Esophagus muscularis mucosa (tissue), 4 donors: ENCODE measurements around the gene GPX7. TPM values are rescaled to one million over a fixed set of nuclear protein-coding genes. Genes with fewer than 3 reads are reported as not detected.

ENCODE experiments used
- DNase-seq: peaks from one replicate; pipeline ENCODE4 v3.0.0-alpha.2; 2017; ENCODE audit errors: extremely low spot score
- H3K27ac ChIP-seq, 4 donors: fragments of 200-600 bp; sonication (generic); replicated peaks in 1 of 4; 1 replicate in 3 of 4; 2 replicates in 1 of 4; pipeline ENCODE4 v1.5.1; 2016 to 2019; ENCODE audit warnings: mild to moderate bottlenecking in 1 of 4
- H3K27me3 ChIP-seq, 4 donors: fragments of 200-600 bp; sonication (generic); one replicate each; pipeline versions ENCODE4 v1.5.1 to v1.6.0; 2016 to 2019
- H3K36me3 ChIP-seq, 4 donors: fragments of 200-600 bp; sonication (generic); one replicate each; pipeline ENCODE4 v1.5.1; 2016 to 2019
- H3K4me1 ChIP-seq, 4 donors: fragments of 200-600 bp; sonication (generic); one replicate each; pipeline ENCODE4 v1.5.1; 2016 to 2019
- H3K4me3 ChIP-seq, 4 donors: fragments of 200-600 bp; sonication (generic); 1 replicate in 2 of 4; 2 replicates in 2 of 4; pipeline ENCODE4 v1.5.1; 2016 to 2019; ENCODE audit warnings: mild to moderate bottlenecking in 4 of 4, moderate library complexity in 1 of 4
- H3K9me3 ChIP-seq, 4 donors: fragments of 200-600 bp; sonication (generic); 1 replicate in 3 of 4; 2 replicates in 1 of 4; pipeline ENCODE4 v1.5.1; 2016 to 2019
- EP300 ChIP-seq: sonication (generic); formaldehyde crosslinking; IDR thresholded peaks from one replicate; pipeline ENCODE4 v1.6.1; 2017; ENCODE audit warnings: antibody characterized with exemption
- POLR2A ChIP-seq: fragments of 450-650 bp; IDR thresholded peaks from one replicate; pipeline ENCODE4 v1.6.1; 2017; ENCODE audit warnings: antibody characterized with exemption, moderate library complexity, mild to moderate bottlenecking, low read depth
- POLR2AphosphoS5 ChIP-seq, 2 donors: sonication (generic); formaldehyde crosslinking; IDR thresholded peaks; one replicate each; pipeline ENCODE4 v1.6.1; 2017; ENCODE audit warnings: antibody characterized with exemption in 2 of 2
- WGBS: methylation state at CpG from one replicate; pipeline ENCODE4 v1.1.5; 2018; 5-methylcytosine and 5-hydroxymethylcytosine counted together
- intact Hi-C: fragments of 100-400 bp; cut with DNase I; formaldehyde crosslinking; loops from one replicate; pipeline ENCODE4 v1.15.1; 2023
- total RNA-seq, 4 donors: library from RNA; depleted of rRNA; stranded (reverse); fragments of >200 nt; gene quantifications; one replicate each; pipeline versions ENCODE4 v1.1.0 to v1.2.1, GENCODE V29; 2016
- TF ChIP-seq, protein P1 (sequence below), 3 experiments: fragments of 200-600 bp in 2 of 3; fragments of 450-650 bp in 1 of 3; sonication (generic) in 2 of 3; IDR thresholded peaks; one replicate each; pipeline ENCODE4 v1.5.1; 2017 to 2019; ENCODE audit warnings: antibody characterized with exemption in 3 of 3, mild to moderate bottlenecking in 2 of 3, moderate library complexity in 1 of 3

Gene GPX7
- total RNA-seq, 4 donors from 2014 or later: 9.3 to 17.3 (median 16.4) TPM

DNA sequence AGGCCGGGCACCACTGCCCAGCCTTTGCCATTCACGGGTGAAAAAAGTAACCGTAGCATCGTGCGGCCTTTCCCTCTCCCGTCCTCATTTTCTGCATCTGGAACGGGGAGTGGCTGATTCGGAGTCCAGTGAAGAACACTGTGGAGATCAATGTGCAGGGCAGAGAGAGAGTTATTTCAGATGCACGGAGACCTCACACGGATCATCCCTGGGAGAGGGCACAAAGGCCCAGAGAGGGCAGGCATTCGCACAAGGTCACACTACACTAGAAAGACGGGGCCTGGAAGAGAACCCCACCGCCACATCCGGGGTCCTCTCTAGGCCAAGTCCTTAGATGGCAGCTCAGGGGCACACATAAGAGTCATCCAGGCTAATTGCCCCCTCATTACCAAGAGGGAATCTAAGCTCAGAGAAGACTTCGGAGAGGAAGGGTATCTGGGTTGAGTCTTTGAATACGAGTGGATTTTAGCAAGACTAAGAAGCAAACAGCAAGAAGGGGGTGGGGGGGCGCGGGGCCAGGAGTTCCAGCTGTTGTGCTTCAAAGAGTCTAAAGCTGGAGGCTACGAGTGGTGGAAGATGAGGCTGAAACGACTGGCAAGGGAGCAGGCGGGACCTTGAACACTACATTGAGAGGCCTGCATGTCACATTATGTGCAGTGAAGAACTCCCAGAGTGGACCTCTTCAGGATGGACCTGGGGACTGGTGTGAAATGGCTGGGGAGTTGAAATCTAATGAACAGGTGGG, 857 bp downstream of the GPX7 start:
- Histone ChIP-seq H3K27ac (peak overlapping the region; percentile 81 to 87 (median 85)), H3K27me3 (no peaks in the 10 kb centered on the region), H3K36me3 (peaks cover 11 to 19% (median 16%) of the 10 kb centered on the region in 4 donors), H3K4me1 (peaks cover 21 to 37% (median 33%) of the 10 kb centered on the region in 4 donors), H3K4me3 (peak overlapping the region; percentile 66 to 74 (median 69)), H3K9me3 (no peaks in the 10 kb centered on the region)
- no peak for TF ChIP-seq EP300
- TF ChIP-seq POLR2AphosphoS5 (IDR thresholded peaks at IDR 0.05): no peak
- TF ChIP-seq POLR2A: no peak
- TF ChIP-seq, protein P1, sequence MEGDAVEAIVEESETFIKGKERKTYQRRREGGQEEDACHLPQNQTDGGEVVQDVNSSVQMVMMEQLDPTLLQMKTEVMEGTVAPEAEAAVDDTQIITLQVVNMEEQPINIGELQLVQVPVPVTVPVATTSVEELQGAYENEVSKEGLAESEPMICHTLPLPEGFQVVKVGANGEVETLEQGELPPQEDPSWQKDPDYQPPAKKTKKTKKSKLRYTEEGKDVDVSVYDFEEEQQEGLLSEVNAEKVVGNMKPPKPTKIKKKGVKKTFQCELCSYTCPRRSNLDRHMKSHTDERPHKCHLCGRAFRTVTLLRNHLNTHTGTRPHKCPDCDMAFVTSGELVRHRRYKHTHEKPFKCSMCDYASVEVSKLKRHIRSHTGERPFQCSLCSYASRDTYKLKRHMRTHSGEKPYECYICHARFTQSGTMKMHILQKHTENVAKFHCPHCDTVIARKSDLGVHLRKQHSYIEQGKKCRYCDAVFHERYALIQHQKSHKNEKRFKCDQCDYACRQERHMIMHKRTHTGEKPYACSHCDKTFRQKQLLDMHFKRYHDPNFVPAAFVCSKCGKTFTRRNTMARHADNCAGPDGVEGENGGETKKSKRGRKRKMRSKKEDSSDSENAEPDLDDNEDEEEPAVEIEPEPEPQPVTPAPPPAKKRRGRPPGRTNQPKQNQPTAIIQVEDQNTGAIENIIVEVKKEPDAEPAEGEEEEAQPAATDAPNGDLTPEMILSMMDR (IDR thresholded peaks at IDR 0.05): no peak
- no peak for DNase-seq
- WGBS: 32% methylated on average over 19 of the region's 21 CpGs
- intact Hi-C loops: loop anchor here (5.0 to 10.0 kb wide), 2 partner anchors 51 to 92 kb away; partner anchors contain the start of genes COA7 and TUT4

DNA sequence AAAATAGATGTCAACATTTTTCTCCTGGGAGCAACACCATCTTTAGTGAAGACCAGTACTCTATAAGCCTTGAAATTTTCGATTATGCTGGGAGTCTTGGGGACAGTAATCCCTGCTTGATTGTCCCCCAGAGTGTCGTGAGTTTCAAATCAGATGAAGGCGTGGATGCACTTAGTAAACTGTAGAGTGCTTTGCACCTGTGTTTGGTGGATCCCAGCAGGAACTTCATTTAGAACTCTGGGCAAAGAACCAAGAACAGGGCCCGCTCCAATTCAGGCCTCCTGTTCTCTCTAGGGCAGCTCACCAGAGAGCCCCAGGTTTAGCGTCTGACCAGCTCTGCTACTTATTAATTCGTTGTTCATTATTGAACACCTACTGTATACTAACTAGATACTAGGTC, 1.5 kb downstream of the GPX7 start:
- no peaks in the 10 kb centered on the region for H3K9me3 ChIP-seq
- TF ChIP-seq POLR2AphosphoS5 (IDR thresholded peaks at IDR 0.05) (no peak), POLR2A (no peak), EP300 (no peak)
- TF ChIP-seq, protein P1 (IDR thresholded peaks at IDR 0.05): no peak
- H3K4me3 ChIP-seq: peak overlapping the region in 2 of 4 donors; percentile 66 to 74
- WGBS: 92% methylated on average over 6 of the region's 6 CpGs
- DNase-seq: no peak
- H3K27ac ChIP-seq: peak overlapping the region; percentile 81 to 87 (median 85)
- H3K4me1 ChIP-seq: peaks cover 21 to 37% (median 33%) of the 10 kb centered on the region in 4 donors
- intact Hi-C loops: loop anchor here (5.0 to 10.0 kb wide), 2 partner anchors 51 to 91 kb away; partner anchors contain the start of genes COA7 and TUT4
- peaks cover 11 to 25% (median 22%) of the 10 kb centered on the region in 4 donors for H3K36me3 ChIP-seq
- H3K27me3 ChIP-seq: no peaks in the 10 kb centered on the region

DNA sequence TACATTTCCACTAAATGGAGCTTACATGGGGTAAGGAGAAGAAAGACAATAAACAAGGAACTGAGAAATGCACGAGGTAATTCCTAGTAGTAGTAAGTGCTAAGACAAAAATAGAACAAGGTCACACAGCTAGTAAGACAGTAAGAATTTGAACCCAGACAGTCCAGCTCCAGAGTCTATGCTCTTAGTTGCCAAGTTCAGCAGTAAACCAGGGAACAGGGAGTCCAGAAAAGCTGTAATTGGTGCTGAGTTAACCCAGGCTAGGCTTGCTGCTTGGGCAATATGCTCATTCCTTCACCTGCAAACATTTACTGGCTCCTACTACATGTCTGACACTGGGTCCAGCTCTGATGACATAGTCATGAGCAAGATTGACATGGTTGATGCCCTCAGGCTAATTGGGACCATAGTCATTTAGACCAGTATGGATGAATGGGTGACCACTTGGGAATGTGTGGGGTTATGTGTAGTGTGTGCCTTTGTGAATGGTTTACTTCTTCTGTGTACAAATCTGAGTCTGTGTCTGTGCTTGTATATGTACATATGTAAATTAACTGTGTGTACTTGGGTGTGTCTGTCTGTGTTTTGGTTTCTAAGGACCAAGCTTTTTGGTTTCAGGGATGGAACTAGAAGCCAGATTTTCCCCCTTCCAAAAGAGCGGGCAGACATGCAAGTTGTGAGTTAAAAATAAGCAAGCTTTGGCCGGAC, 2.0 kb downstream of the GPX7 start:
- intact Hi-C loops: loop anchor here (5.0 to 10.0 kb wide), 2 partner anchors 52 to 91 kb away; partner anchors contain the start of genes COA7 and TUT4
- TF ChIP-seq POLR2AphosphoS5 (IDR thresholded peaks at IDR 0.05): peak in 1 of 2 donors; percentile 15
- TF ChIP-seq, protein P1 (IDR thresholded peaks at IDR 0.05): no peak
- H3K27ac ChIP-seq: peak overlapping the region; percentile 81 to 87 (median 85)

DNA sequence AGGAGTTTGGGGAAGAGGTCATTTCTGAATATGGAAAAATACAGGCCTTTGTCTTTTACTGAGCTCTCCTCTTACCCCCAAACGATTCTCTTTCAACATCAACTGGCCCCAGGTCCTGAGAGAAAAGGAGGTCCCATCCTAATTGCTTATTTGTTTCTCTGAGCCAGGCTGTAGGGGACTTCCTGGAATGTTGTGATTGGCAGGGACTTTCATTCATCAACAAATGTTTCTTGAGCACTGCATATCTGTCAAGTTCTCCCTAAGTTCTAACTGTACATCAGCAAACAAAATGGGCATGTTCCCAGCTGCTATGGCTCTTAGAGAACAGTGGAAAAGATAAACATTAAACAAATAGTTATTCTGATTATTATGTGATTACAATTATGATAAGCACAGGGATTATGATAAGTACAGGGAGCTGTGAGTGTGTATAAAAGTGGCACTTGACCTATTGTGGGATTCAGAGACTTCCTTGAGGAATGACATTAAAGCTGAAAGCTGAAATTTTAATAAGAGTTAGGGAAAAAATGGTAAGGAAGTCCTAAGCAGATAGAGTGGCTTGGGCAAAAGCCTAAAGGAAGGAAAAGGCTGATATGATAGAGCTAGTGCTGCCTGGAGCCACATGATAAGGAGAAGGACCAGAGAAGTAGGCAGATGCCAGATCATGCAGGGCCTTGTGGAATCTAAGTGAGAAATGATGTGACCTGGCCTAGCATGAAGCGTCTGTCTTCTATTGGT, 11.6 kb downstream of the GPX7 start:
- intact Hi-C loops: no loop called here

More for the DNA sequence above, 2.0 kb downstream of the GPX7 start:
- H3K4me3 ChIP-seq: no peak overlapping the region
- H3K27me3 ChIP-seq: no peaks in the 10 kb centered on the region
- H3K36me3 ChIP-seq: peaks cover 11 to 31% (median 23%) of the 10 kb centered on the region in 4 donors
- 67% methylated on average over 3 of the region's 3 CpGs for WGBS
- DNase-seq: no peak
- peaks cover 21 to 37% (median 33%) of the 10 kb centered on the region in 4 donors for H3K4me1 ChIP-seq
- no peaks in the 10 kb centered on the region for H3K9me3 ChIP-seq

More for the DNA sequence above, 11.6 kb downstream of the GPX7 start:
- Histone ChIP-seq H3K27me3 (no peaks in the 10 kb centered on the region), H3K9me3 (no peaks in the 10 kb centered on the region), H3K4me3 (no peak overlapping the region), H3K27ac (no peak overlapping the region), H3K4me1 (no peaks in the 10 kb centered on the region), H3K36me3 (peaks cover 0 to 18% (median 0%) of the 10 kb centered on the region in 4 donors)
- TF ChIP-seq POLR2A: no peak
- no peak for TF ChIP-seq POLR2AphosphoS5 (IDR thresholded peaks at IDR 0.05)
- TF ChIP-seq, protein P1 (IDR thresholded peaks at IDR 0.05): no peak
- no peak for TF ChIP-seq EP300
- DNase-seq: no peak
- 65% methylated on average over 2 of the region's 2 CpGs for WGBS
